ENCODE data around the gene NFATC2IP. TPM values are rescaled to one million over a fixed set of nuclear protein-coding genes. Genes with fewer than 3 reads are reported as not detected.
"Not testable (repeated sequence)": the region's sequence is repeated elsewhere in the genome, so short reads cannot be mapped to it uniquely, and the experiment has no call there.

The NFATC2IP gene
- polyA plus RNA-seq, 10 donors: 11.8 to 46.9 (median 20.3) TPM

DNA sequence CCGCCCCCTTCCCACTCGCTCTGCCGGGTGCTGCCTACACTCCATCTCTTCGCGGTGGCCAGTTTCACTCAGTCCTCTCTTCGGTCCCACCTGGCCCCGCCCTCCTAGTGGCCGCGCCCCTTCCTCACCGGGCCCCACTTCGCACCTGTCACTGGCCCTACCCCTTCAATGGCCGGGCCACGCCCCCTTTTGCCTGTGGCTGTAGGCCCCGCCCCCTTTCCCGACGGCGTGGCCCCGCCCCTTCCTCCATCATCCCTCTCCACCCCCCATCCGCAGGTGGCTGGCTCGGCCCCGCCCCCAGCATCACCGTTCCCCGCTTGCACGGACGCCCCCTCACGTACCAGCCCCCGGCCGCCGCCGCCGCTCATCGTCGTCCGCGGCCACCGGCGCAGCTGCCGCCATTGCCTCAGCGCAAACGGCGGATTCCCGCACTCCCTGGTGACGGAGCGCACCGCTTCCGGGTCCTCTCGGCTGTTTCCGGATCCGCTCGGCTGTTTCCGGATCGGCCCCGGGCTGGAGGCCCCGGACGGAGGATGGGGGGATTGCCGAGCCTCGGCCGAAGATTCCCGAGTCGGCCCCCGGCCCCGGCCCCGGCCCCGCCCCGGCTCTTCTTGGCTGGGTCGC is 25.9 kb upstream of the NFATC2IP start, which contains the start of gene RABEP2:
TSS of gene RABEP2 (minus strand) at position 477 of the 624 bp plus-strand sequence. CDS start at position 402, 75 bp downstream.
- DNase-seq: peak in 2 of 3 donors; percentile 90 to 93

- DNase-seq: peak; percentile 80 to 98 (median 89)
Measured at GRCh38 chr16:28925386-28926228, 25.1 kb upstream of the NFATC2IP start.

- not testable (repeated sequence) for DNase-seq
Measured at GRCh38 chr16:28926284-28926683, 24.5 kb upstream of the NFATC2IP start.

- DNase-seq: no peak
Measured at GRCh38 chr16:28927815-28928214, 22.9 kb upstream of the NFATC2IP start.

- no peak for DNase-seq
Measured at GRCh38 chr16:28930203-28930602, 20.5 kb upstream of the NFATC2IP start.

DNA sequence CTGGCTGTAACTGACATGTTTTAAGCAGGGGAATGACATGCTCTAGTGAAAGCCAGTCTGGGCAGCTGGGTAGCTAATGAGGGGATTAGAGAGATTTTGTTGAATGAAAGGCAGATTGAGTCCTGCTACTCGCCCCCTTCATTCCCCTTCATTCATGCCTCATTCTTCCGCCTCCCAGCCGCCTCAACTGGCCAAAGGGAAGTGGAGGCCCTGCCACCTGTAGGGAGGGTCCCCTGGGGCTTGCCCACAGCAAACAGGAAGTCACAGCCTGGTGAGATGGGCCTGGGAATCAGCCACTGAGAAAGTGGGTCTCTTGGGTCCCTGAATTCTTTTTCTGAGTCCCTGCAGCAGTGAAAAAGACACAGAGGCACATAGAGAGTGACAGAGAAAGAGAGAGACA is 20.1 kb upstream of the NFATC2IP start:
- DNase-seq: no peak

DNA sequence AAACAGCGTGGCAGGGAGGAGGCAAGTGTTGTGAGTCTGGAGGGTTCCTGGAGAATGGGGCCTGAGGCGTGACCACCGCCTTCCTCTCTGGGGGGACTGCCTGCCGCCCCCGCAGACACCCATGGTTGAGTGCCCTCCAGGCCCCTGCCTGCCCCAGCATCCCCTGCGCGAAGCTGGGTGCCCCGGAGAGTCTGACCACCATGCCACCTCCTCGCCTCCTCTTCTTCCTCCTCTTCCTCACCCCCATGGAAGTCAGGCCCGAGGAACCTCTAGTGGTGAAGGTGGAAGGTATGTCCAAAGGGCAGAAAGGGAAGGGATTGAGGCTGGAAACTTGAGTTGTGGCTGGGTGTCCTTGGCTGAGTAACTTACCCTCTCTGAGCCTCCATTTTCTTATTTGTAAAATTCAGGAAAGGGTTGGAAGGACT is 18.9 kb upstream of the NFATC2IP start, which contains the start of gene CD19:
TSS of gene CD19 (plus strand) at position 171 of the 425 bp plus-strand sequence. CDS start at position 201, 30 bp downstream.
- no peak for DNase-seq

GRCh38 chr16:28932339-28933141 is 18.2 kb upstream of the NFATC2IP start:
- no peak for DNase-seq

- DNase-seq: no peak
Measured at GRCh38 chr16:28933171-28933570, 17.6 kb upstream of the NFATC2IP start.

DNA sequence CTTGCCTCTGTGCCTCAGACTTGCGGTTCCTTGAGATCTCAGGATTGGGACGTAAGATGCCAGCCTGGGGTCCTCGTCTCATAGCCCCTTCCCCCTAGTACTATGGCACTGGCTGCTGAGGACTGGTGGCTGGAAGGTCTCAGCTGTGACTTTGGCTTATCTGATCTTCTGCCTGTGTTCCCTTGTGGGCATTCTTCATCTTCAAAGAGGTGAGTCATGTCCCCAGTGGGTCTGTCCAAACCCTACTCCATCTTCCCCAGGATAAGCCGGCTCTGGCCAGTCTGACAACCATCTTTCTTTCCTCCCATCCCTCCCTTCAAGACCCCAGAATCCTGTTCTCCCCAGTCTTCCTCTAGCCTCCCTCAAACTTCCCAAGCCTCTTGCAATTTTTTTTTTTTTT is 15.4 kb upstream of the NFATC2IP start:
- DNase-seq: no peak

DNA sequence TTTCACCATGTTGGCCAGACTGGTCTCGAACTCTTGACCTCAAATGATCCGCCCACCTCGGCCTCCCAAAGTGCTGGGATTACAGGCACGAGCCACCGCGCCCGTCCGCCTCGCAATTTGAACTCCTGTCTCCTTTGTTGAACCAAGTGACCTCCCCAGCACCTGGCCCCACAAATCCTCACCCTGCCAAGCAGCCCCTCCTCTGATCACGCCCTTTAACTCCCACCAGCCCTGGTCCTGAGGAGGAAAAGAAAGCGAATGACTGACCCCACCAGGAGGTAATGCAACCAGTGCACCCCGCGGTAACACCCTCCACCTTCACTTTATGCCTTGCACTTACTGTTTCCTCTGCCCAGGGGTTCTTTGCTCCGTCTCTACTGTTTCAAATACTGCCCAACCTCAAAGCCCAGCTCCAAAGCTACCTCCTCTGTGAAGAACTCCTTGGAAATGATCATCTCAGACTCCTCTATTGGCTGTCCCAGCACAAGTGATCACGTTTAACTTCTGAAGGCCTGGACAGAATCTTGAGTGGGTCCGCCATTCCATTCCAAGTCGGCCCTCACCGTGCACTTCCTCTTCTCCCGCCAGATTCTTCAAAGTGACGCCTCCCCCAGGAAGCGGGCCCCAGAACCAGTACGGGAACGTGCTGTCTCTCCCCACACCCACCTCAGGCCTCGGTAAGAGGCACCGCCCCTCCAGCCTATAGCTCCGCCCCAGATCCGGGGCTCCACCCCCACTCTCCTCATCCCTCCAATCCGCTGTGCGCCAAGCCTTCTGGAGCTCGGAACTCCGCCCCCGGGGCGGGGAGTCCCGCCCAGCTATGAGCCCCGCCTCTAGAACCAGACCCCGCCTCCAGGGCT is 14.6 kb upstream of the NFATC2IP start:
- peak; percentile 51 to 80 (median 59) for DNase-seq

- no peak for DNase-seq
Measured at GRCh38 chr16:28936784-28937155, 14.0 kb upstream of the NFATC2IP start.

- DNase-seq: no peak
Measured at GRCh38 chr16:28937222-28937876, 13.4 kb upstream of the NFATC2IP start.

DNA sequence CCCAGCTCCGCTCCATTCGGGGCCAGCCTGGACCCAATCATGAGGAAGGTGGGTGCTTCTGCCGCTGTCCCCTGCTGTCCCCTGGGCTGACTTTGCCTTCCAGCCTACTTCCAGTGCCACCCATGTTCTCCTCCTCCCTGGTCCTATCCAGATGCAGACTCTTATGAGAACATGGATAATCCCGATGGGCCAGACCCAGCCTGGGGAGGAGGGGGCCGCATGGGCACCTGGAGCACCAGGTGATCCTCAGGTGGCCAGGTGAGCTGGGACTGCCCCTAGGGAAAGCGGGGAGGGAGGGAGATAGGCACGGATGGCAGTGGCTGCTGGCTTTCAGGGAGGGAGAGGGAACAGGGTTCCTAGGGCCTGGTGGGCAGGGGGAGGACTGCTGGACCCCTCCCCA is 12.0 kb upstream of the NFATC2IP start:
- no peak for DNase-seq

DNA sequence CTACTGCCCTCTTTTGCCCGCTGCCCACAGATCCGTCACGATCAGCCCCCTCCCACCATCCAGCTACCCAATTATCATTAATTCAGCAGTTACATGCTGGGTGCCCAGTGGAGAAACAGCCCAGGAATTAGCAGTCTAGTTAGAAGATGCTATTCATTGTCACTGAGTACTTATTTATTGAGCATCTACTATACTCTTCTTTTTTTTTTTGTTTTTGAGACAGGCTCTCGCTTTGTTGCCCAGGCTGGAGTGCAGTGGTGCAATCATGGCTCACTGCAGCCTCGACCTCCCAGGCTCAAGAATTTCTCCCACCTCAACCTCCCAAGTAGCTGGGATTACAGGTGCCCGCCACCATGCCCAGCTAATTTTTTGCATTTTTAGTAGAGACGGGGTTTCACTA is 10.9 kb upstream of the NFATC2IP start:
- not testable (repeated sequence) for DNase-seq

DNA sequence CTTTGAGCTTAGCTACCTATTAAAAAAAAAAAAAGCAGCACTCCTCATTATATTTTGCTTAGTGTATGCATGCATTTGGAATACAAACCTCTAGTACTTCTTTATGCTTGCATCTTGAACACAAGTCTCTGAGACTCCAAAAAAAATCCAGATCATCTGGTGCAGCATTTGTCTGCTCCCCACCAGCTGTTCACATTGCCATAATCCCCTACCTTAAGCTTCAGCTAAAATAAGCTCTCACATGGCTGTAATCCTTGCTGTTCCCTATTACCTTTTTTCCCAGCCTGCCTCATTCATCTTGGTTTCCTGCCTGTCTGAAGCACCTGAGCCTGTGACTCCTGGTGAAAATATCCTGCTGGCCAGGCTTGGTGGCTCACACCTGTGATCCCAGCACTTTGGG is 7.5 kb upstream of the NFATC2IP start:
- DNase-seq: no peak

- no peak for DNase-seq
Measured at GRCh38 chr16:28946681-28947080, 4.1 kb upstream of the NFATC2IP start.

DNA sequence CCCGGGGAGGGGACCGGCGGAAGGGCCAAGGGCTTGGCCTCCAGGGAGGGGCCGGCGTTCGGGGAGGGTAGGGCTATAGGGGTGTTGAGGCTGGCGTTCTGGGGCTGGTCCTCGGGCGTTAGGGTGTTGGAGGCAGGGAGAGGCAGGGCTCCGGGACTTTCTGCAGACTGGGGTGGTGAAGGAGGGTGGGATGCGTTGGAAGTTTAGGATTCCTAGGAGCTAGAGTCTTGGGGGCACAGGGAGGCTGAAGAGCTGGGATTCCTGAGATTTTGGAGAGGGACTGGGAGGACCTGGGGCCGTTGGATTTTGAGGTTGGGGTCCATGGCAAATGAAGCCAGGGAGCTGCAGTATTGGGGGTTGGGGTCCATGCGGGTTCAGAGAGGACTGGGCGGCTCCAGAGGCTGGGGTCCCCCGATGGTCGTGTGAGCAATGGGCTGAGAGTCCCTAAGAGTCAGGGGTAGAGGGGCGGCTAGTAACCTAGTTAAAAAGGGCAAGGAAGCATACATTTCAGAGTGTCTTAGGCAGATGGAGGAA is 740 bp downstream of the NFATC2IP start:
- DNase-seq: no peak

DNA sequence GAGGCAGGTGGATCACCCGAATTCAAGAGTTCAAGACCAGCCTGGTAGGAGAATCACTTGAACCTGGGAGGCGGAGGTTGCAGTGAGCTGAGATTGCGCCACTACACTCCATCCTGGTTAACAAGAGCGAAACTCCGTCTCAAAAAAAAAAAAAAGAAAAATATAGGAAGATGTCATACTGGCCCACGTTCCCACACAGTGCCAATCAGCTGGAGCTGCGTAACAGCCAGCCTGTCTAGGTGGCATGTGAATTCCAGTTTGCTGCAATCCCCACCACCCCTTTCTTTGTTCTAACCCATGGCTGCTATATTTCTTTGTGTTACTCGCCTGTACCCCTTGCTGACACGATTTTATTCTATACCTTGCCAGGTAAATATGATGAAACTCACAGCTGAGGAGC is 7.5 kb downstream of the NFATC2IP start:
- DNase-seq: no peak

DNA sequence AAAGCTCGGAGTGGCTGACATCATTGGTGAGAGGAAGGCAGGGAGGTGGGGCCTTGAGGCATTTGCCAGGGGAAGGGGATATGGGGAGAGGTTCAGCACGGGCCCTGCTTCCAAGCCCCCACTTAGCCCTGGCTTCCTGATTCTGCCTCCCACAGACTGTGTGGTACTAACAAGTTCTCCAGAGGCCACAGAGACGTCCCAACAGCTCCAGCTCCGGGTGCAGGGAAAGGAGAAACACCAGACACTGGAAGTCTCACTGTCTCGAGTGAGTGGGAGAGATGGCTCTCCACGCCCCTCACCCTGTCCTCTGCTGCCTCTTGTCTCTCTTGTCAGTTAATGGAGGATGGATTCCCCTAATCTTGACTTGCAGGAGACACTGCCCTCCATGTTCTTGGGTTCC is 8.1 kb downstream of the NFATC2IP start:
- DNase-seq: no peak

All from muscle of back (tissue), 11 donors.